Astrocyte (in vitro differentiated cells and primary cell): ENCODE measurements around the gene RDH5.

ENCODE experiments used
- CTCF ChIP-seq: IDR thresholded peaks from 2 replicates; pipeline ENCODE4 v1.5.1; 2011; ENCODE audit warnings: low read depth, mild to moderate bottlenecking, inconsistent platforms, low read length, moderate library complexity; ENCODE audit not compliant: insufficient read depth
- EZH2 ChIP-seq: IDR thresholded peaks from 2 replicates; pipeline ENCODE4 v1.6.1; 2012; ENCODE audit warnings: mild to moderate bottlenecking, low read length, inconsistent platforms; ENCODE audit not compliant: insufficient read depth

GRCh38 chr12:55706568-55707218, 13.5 kb upstream of the RDH5 start:
- TF ChIP-seq CTCF (no peak), EZH2 (no peak)
